Gastroesophageal sphincter (tissue), 4 donors: ENCODE measurements around the gene TMED3. TPM values are rescaled to one million over a fixed set of nuclear protein-coding genes. Genes with fewer than 3 reads are reported as not detected.

Experiments used
- ATAC-seq: fragments of 150-250 bp; one replicate; pipeline ENCODE4 v1.9.1; 2016; ENCODE audit warnings: mild to moderate bottlenecking, moderate library complexity
- H3K27ac ChIP-seq, 4 donors: fragments of 200-600 bp; sonication (generic) in 3 of 4; 1 replicate in 3 of 4; 2 replicates in 1 of 4; pipeline ENCODE4 v1.5.1; 2016 to 2019
- H3K27me3 ChIP-seq: fragments of 200-600 bp; sonication (generic); one replicate; pipeline ENCODE4 v1.5.1; 2019
- H3K36me3 ChIP-seq, 2 donors: fragments of 200-600 bp; sonication (generic); one replicate each; pipeline ENCODE4 v1.5.1; 2019; ENCODE audit warnings: control low read depth in 1 of 2
- H3K4me1 ChIP-seq, 3 donors: fragments of 200-600 bp; sonication (generic); 1 replicate in 2 of 3; 2 replicates in 1 of 3; pipeline ENCODE4 v1.5.1; 2016 to 2019; ENCODE audit warnings: control low read depth in 2 of 3
- H3K4me3 ChIP-seq, 2 donors: fragments of 200-600 bp; sonication (generic); one replicate each; pipeline ENCODE4 v1.5.1; 2019; ENCODE audit warnings: mild to moderate bottlenecking in 1 of 2, moderate library complexity in 1 of 2
- H3K9me3 ChIP-seq, 3 donors: fragments of 200-600 bp; sonication (generic); one replicate each; pipeline ENCODE4 v1.5.1; 2017 to 2019; ENCODE audit warnings: control low read depth in 2 of 3
- EP300 ChIP-seq: sonication (generic); formaldehyde crosslinking; IDR thresholded peaks from one replicate; pipeline ENCODE4 v1.6.1; 2017; ENCODE audit warnings: antibody characterized with exemption, mild to moderate bottlenecking
- POLR2A ChIP-seq, 2 donors: fragments of 450-650 bp; IDR thresholded peaks; one replicate each; pipeline ENCODE4 v1.6.1; 2017; ENCODE audit warnings: antibody characterized with exemption in 2 of 2, mild to moderate bottlenecking in 2 of 2, moderate library complexity in 1 of 2
- POLR2AphosphoS5 ChIP-seq: sonication (generic); formaldehyde crosslinking; IDR thresholded peaks from one replicate; pipeline ENCODE4 v1.6.1; 2017; ENCODE audit warnings: antibody characterized with exemption
- WGBS, 2 donors: methylation state at CpG; one replicate each; pipeline ENCODE4 v1.1.5; 2018; ENCODE audit warnings: low coverage in 1 of 2; 5-methylcytosine and 5-hydroxymethylcytosine counted together
- total RNA-seq, 4 donors: library from RNA; depleted of rRNA; stranded (reverse); fragments of >200 nt; gene quantifications; one replicate each; pipeline ENCODE4 v1.1.0, GENCODE V29; 2016
- TF ChIP-seq, protein P1 (sequence below), 4 experiments: fragments of 200-600 bp in 2 of 4; fragments of 450-650 bp in 2 of 4; sonication (generic) in 1 of 4; IDR thresholded peaks; one replicate each; pipeline ENCODE4 v1.5.1; 2017 to 2019; ENCODE audit warnings: antibody characterized with exemption in 4 of 4, mild to moderate bottlenecking in 2 of 4, moderate library complexity in 2 of 4

TMED3 gene
- total RNA-seq, 4 donors from 2014 or later, result 14.6 to 31.1 (median 26.7) TPM

DNA sequence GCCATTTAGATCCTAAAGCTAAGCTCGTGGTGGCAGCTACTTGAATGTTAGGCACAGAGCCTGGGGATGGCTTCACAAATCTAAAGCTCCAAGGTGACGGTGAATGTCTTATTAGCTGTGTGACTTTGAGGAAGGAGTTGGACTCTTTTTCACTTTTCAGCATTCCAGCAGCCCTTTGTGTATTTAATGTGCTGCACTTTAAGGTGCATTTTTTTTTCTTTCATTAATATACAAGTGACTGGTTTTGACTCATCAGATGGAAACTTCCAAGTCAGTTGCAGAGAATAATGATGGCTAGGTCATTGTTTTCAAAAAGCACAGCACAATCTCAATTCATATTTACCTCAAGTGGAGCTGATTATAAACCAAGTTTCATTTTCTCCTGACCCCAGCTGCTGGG is 55.8 kb downstream of the TMED3 start:
- 35 to 80% methylated on average over 2 of the region's 2 CpGs for WGBS, 2 donors
- Histone ChIP-seq H3K27me3 (no peaks in the 10 kb centered on the region), H3K9me3 (no peaks in the 10 kb centered on the region), H3K4me3 (no peak overlapping the region), H3K4me1 (no peaks in the 10 kb centered on the region), H3K36me3 (no peaks in the 10 kb centered on the region), H3K27ac (no peak overlapping the region)
- ATAC-seq, result no peak
- no peak for TF ChIP-seq EP300
- TF ChIP-seq POLR2AphosphoS5, result no peak
- TF ChIP-seq, protein P1, sequence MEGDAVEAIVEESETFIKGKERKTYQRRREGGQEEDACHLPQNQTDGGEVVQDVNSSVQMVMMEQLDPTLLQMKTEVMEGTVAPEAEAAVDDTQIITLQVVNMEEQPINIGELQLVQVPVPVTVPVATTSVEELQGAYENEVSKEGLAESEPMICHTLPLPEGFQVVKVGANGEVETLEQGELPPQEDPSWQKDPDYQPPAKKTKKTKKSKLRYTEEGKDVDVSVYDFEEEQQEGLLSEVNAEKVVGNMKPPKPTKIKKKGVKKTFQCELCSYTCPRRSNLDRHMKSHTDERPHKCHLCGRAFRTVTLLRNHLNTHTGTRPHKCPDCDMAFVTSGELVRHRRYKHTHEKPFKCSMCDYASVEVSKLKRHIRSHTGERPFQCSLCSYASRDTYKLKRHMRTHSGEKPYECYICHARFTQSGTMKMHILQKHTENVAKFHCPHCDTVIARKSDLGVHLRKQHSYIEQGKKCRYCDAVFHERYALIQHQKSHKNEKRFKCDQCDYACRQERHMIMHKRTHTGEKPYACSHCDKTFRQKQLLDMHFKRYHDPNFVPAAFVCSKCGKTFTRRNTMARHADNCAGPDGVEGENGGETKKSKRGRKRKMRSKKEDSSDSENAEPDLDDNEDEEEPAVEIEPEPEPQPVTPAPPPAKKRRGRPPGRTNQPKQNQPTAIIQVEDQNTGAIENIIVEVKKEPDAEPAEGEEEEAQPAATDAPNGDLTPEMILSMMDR (IDR thresholded peaks at IDR 0.05), result no peak
- TF ChIP-seq POLR2A (IDR thresholded peaks at IDR 0.05), result no peak

DNA sequence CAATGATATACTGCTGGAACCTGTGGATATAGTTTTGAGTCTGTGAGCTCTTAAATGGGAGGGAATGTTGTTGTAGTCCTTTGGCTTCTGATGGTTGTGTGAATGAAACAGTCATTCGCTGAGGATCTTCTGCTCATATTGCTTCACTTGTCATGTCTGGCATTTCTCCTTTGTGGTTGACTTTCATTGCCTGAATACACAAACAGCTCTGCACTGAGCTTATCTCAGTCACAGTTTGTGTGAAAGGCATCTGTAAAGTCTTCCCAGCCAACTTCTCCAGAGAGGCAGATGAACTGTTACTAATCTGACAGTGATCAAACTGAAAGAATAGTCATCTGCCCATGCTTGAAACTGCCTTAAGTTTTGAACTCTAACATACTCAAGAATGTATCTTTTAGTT is 59.8 kb downstream of the TMED3 start:
- TF ChIP-seq EP300 (no peak), POLR2AphosphoS5 (no peak)
- TF ChIP-seq, protein P1 (IDR thresholded peaks at IDR 0.05), result no peak
- ATAC-seq, result no peak
- WGBS, 2 donors, result 0 to 83% methylated on average over 1 of the region's 1 CpG
- Histone ChIP-seq H3K27me3 (no peaks in the 10 kb centered on the region), H3K36me3 (no peaks in the 10 kb centered on the region), H3K4me3 (no peak overlapping the region), H3K9me3 (no peaks in the 10 kb centered on the region), H3K27ac (no peak overlapping the region), H3K4me1 (no peaks in the 10 kb centered on the region)

GRCh38 chr15:79371591-79371990 is 60.7 kb downstream of the TMED3 start:
- Histone ChIP-seq H3K9me3 (no peaks in the 10 kb centered on the region), H3K4me3 (no peak overlapping the region), H3K4me1 (no peaks in the 10 kb centered on the region), H3K27me3 (no peaks in the 10 kb centered on the region), H3K27ac (no peak overlapping the region), H3K36me3 (no peaks in the 10 kb centered on the region)
- WGBS, 2 donors, result 100% methylated on average over 1 of the region's 1 CpG
- no peak for ATAC-seq
- no peak for TF ChIP-seq POLR2AphosphoS5
- TF ChIP-seq EP300, result no peak
- TF ChIP-seq POLR2A (IDR thresholded peaks at IDR 0.05), result no peak
- TF ChIP-seq, protein P1 (IDR thresholded peaks at IDR 0.05), result no peak

GRCh38 chr15:79372428-79372827 is 61.5 kb downstream of the TMED3 start:
- no peaks in the 10 kb centered on the region for H3K4me1 ChIP-seq
- H3K27ac ChIP-seq, result no peak overlapping the region
- no peak overlapping the region for H3K4me3 ChIP-seq
- no peaks in the 10 kb centered on the region for H3K36me3 ChIP-seq
- TF ChIP-seq POLR2AphosphoS5 (no peak), POLR2A (IDR thresholded peaks at IDR 0.05) (no peak), EP300 (no peak)
- TF ChIP-seq, protein P1 (IDR thresholded peaks at IDR 0.05), result no peak
- H3K9me3 ChIP-seq, result no peaks in the 10 kb centered on the region
- WGBS, 2 donors, result 64 to 73% methylated on average over 1 to 2 of the region's 2 CpGs
- ATAC-seq, result no peak
- H3K27me3 ChIP-seq, result no peaks in the 10 kb centered on the region

Other genes starting within 250 kb of the TMED3 start
- gene RASGRF1, start 220.3 kb upstream of the TMED3 start, total RNA-seq, result under 1 TPM in 2 of 4 donors, not detected in 2; 0.13 to 0.23 TPM
- gene ANKRD34C, start 28.4 kb upstream of the TMED3 start, total RNA-seq, result not detected
- gene MINAR1, start 121.2 kb downstream of the TMED3 start, total RNA-seq, result 1 to 10 TPM in 1 of 4 donors, under 1 TPM in 3; 0.16 to 2.2 (median 0.34) TPM